Activated CD8-positive, alpha-beta memory T cell treated with anti-CD3 and anti-CD28 coated beads for 24 hours (primary cell): ENCODE measurements around the gene OR4C6.

Experiments used
- DNase-seq: peaks from one replicate; pipeline ENCODE4 v3.0.0-alpha.2; 2020

OR4C6 gene

DNA sequence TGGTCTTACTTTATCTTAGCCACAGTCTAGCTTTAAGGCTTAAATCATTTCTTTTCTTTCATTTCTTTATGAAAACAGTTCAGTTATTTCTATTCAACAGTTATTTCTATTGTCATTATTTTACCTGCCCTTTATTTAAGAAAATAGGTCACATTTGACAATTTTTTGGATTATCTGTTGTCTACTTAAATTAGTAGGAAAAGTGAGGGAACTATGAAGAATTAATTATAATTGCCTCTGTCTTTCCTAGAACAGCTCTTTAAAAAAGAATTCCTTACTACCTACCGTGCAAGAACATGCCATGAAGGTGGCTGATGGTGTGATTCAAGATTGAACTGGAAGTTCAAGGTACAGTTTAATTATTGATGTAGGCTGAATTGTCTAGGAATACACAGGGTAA lies at the start of gene OR4C6:
OR4C6 (plus strand) TSS at position 301 of the 400 bp plus-strand sequence. CDS start 2,966 bp downstream, outside the sequence.
- DNase-seq: no peak

- DNase-seq: no peak
Observed at GRCh38 chr11:55624531-55624930, 37.5 kb upstream of the OR4C6 start.

DNA sequence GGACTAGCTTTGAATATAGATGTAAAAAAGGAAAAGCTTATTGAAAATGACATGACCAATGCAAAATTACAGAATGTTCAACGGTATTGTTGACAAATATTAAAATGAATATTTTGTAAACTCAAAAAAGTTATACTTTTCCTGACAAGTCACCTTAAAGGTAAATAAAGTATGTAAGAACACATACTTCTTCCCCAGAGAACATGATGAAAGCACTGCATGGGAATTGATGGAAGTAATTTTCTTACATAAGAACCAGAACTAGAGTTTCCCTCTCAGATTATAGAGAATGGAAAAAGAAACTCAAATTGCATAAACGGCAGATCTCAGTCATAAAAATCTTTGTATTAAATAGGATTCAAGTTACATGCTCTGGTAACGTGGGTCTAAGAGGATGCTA lies 27.2 kb upstream of the OR4C6 start, which contains the start of gene OR4P4:
OR4P4 (plus strand) TSS at position 301 of the 400 bp plus-strand sequence.
- DNase-seq: no peak

GRCh38 chr11:55648027-55648426 lies 14.0 kb upstream of the OR4C6 start, which contains the start of gene OR4S2:
OR4S2 (plus strand) TSS chr11:55648327; CDS start chr11:55650904, 2,577 bp downstream.
- no peak for DNase-seq

- no peak for DNase-seq
Observed at GRCh38 chr11:55652560-55652959, 9.4 kb upstream of the OR4C6 start.

DNA sequence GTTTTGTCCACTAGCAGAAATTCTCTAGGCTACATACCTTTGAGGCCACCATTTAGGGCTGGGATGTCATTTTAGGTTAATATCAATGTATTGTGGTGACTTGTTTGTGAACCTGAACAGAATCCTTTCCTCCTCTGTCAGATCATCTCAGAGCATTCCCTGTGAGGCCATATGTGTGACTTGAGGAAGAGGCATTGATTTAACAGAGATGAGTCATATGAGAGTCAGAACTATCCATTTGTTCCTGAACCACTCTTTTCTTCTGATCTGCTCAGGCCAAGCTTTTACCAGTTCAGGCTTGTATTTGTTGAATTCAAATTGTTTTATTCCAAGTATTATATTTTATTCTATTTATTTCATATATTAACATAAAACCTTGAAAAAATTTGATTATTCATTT lies 6.9 kb upstream of the OR4C6 start:
- no peak for DNase-seq

DNA sequence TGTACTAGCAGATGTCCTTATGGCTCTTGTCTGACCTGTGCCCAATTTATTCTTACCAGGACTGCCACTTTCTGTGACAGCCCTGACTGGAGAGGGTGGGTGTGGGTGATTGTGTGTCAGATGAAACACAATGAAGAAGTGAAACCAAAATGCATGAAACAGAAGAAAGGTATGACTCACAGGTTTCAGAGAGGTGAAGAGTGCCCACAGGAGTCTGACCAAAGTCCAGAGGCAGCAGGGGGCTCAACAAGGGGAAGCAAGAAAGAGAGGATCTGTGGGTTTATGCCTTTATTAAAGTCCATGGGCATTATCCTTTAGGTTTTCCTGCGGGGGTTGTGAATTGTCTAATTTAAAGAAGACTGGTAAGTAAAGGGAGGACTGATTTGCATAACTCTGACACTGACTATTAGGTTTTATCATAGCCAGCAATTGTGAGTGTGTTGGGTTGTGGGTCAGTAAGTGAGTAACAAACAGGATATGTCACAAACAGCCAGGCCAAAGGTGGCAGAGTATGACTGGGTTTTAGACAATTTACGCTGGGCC lies 3.9 kb upstream of the OR4C6 start:
- DNase-seq: no peak

GRCh38 chr11:55658608-55659007 lies 3.4 kb upstream of the OR4C6 start:
- no peak for DNase-seq

DNA sequence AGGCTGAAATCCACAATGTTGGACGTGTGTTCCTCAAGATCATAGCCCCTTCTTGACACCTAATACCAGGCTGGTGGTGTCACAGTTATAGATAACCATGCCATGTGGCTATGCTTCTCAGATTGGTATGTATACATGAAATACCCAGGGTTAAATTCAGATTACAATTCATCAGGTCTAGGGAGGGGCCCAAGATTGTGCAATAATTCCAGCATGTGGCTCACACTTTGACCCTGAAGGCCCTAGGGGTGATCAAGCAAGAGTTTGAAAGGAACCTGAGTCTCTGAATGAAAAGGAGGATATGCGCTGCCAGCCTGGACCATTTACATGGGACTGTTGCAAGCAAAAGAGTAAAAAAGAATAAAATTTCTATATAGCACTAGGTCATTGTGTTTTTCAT lies 7.4 kb downstream of the OR4C6 start:
- DNase-seq: no peak

DNA sequence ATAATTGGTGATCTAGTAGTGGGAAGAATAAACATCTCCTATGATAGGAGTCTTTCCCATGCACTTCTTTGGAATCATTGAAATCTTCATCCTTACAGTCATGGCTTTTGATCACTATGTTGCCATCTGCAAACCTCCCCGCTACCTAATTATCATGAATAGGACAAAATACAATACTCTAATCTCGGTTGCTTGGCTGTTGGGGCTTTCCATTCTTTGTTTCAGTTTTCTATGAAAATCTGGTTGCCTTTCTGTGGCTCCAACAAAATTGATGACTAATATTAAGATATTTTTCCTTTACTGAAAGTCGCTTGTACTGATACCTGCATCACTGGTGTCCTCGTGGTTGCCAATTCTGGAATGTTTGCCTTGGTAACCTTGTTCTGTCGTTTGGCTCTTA lies 11.9 kb downstream of the OR4C6 start:
- DNase-seq: no peak

GRCh38 chr11:55697817-55698216 lies 35.8 kb downstream of the OR4C6 start:
- DNase-seq: no peak

DNA sequence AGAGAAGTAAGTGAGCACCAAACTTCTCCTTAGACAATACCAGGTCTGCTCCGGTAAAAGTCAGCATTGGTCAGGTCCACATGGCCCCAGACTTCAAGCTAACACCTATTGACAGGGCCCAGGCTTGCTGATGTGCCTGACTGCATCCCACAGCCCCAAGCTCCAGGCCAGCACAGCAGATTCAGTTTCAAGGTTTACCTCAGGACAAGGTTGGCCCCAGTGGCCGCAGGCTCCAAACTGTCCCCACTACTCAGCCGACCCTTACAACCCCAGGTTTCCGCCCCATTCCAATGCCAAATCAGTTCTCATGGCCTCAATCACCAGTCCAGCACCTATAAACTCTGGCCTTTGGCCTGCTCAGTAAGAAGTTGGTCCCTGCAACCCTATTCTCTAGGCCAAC lies 39.4 kb downstream of the OR4C6 start:
- no peak for DNase-seq

GRCh38 chr11:55707029-55707428 lies 45.0 kb downstream of the OR4C6 start:
- no peak for DNase-seq

GRCh38 chr11:55714982-55715888 lies 53.2 kb downstream of the OR4C6 start:
- DNase-seq: no peak
